ENCODE measurements around the gene ABCB1.

ABCB1 gene

GRCh38 chr7:87474533-87475358 is 125.9 kb downstream of the ABCB1 start:
- Histone ChIP-seq H3K4me1 (ENCODE audit: insufficient read depth, low read length) (no peaks in the 10 kb centered on the region), H3K9me3 (ENCODE audit: insufficient read depth, low read length, severe bottlenecking) (no peaks in the 10 kb centered on the region), H3K36me3 (ENCODE audit: insufficient read depth, low read length) (no peaks in the 10 kb centered on the region), H4K20me1 (ENCODE audit: insufficient read depth, low read length) (no peaks in the 10 kb centered on the region), H3K4me2 (ENCODE audit: insufficient read depth, low read length) (no peak overlapping the region), H3K27ac (ENCODE audit: low read length) (no peak overlapping the region), H2AFZ (ENCODE audit: low read depth, low read length) (no peak overlapping the region), H3K4me3 (ENCODE audit: low read depth in 1 of 2, low read length in 2 of 2) (no peak overlapping the region), H3K9ac (ENCODE audit: low read depth, low read length) (no peak overlapping the region), H3K27me3 (ENCODE audit: insufficient read depth, low read length, poor library complexity) (no peaks in the 10 kb centered on the region), H3K79me2 (ENCODE audit: insufficient read depth, low read length) (no peaks in the 10 kb centered on the region)
- no peak for ATAC-seq (ENCODE audit: insufficient read depth, low read depth)
- no peak for DNase-seq
- no peak for TF ChIP-seq EZH2 (IDR thresholded peaks at IDR 0.05; ENCODE audit: borderline replicate concordance, low read depth, low read length, severe bottlenecking)
- TF ChIP-seq CTCF (IDR thresholded peaks at IDR 0.05; ENCODE audit: borderline replicate concordance, extremely low read depth, low read length, poor library complexity, severe bottlenecking): no peak

DNA sequence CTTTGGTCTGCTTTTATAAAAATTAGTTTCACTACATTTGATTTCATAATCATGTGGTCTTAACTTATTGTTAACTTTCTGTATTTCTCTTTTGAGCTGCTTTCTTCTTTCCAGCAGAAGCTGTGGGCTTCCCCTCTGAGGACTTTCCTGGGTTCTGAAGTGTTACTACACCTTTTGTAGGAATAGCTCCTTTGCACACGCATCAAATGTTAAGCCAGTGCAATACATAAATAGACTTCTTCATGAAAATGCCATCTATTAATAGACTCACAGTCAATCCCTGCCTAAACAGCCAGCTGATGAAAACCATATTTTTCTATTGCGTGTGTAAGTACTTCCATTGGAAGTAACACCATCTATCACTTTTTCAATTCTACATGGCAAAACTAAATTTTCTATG is 126.7 kb downstream of the ABCB1 start:
- DNase-seq: no peak
- Histone ChIP-seq H4K20me1 (ENCODE audit: insufficient read depth, low read length) (no peaks in the 10 kb centered on the region), H3K79me2 (ENCODE audit: insufficient read depth, low read length) (no peaks in the 10 kb centered on the region), H3K27me3 (ENCODE audit: insufficient read depth, low read length, poor library complexity) (no peaks in the 10 kb centered on the region), H3K36me3 (ENCODE audit: insufficient read depth, low read length) (no peaks in the 10 kb centered on the region), H3K4me1 (ENCODE audit: insufficient read depth, low read length) (no peaks in the 10 kb centered on the region), H3K4me3 (ENCODE audit: low read depth in 1 of 2, low read length in 2 of 2) (no peak overlapping the region), H2AFZ (ENCODE audit: low read depth, low read length) (no peak overlapping the region), H3K9ac (ENCODE audit: low read depth, low read length) (no peak overlapping the region), H3K27ac (ENCODE audit: low read length) (no peak overlapping the region), H3K9me3 (ENCODE audit: insufficient read depth, low read length, severe bottlenecking) (no peaks in the 10 kb centered on the region), H3K4me2 (ENCODE audit: insufficient read depth, low read length) (no peak overlapping the region)
- ATAC-seq (ENCODE audit: insufficient read depth, low read depth): no peak
- no peak for TF ChIP-seq CTCF (IDR thresholded peaks at IDR 0.05; ENCODE audit: borderline replicate concordance, extremely low read depth, low read length, poor library complexity, severe bottlenecking)
- no peak for TF ChIP-seq EZH2 (IDR thresholded peaks at IDR 0.05; ENCODE audit: borderline replicate concordance, low read depth, low read length, severe bottlenecking)

GRCh38 chr7:87473192-87473591 is 127.5 kb downstream of the ABCB1 start:
- Histone ChIP-seq H3K4me1 (ENCODE audit: insufficient read depth, low read length) (no peaks in the 10 kb centered on the region), H4K20me1 (ENCODE audit: insufficient read depth, low read length) (no peaks in the 10 kb centered on the region), H3K4me2 (ENCODE audit: insufficient read depth, low read length) (no peak overlapping the region), H3K4me3 (ENCODE audit: low read depth in 1 of 2, low read length in 2 of 2) (no peak overlapping the region), H3K9me3 (ENCODE audit: insufficient read depth, low read length, severe bottlenecking) (no peaks in the 10 kb centered on the region), H3K36me3 (ENCODE audit: insufficient read depth, low read length) (no peaks in the 10 kb centered on the region), H3K9ac (ENCODE audit: low read depth, low read length) (no peak overlapping the region), H3K27ac (ENCODE audit: low read length) (no peak overlapping the region), H2AFZ (ENCODE audit: low read depth, low read length) (no peak overlapping the region), H3K27me3 (ENCODE audit: insufficient read depth, low read length, poor library complexity) (no peaks in the 10 kb centered on the region), H3K79me2 (ENCODE audit: insufficient read depth, low read length) (no peaks in the 10 kb centered on the region)
- TF ChIP-seq CTCF (IDR thresholded peaks at IDR 0.05; ENCODE audit: borderline replicate concordance, extremely low read depth, low read length, poor library complexity, severe bottlenecking) (no peak), EZH2 (IDR thresholded peaks at IDR 0.05; ENCODE audit: borderline replicate concordance, low read depth, low read length, severe bottlenecking) (no peak)
- ATAC-seq (ENCODE audit: insufficient read depth, low read depth) (no peak), DNase-seq (no peak)

All from DND-41 (cell line).